Endothelial cell of hepatic sinusoid (primary cell): ENCODE results near the gene CCM2.

ENCODE experiments used
- in situ Hi-C: cut with HindIII; loops from 2 replicates; pipeline ENCODE4 v1.10.0; 2017; ENCODE audit warnings: low sequenced_read_pairs

CCM2 gene

DNA sequence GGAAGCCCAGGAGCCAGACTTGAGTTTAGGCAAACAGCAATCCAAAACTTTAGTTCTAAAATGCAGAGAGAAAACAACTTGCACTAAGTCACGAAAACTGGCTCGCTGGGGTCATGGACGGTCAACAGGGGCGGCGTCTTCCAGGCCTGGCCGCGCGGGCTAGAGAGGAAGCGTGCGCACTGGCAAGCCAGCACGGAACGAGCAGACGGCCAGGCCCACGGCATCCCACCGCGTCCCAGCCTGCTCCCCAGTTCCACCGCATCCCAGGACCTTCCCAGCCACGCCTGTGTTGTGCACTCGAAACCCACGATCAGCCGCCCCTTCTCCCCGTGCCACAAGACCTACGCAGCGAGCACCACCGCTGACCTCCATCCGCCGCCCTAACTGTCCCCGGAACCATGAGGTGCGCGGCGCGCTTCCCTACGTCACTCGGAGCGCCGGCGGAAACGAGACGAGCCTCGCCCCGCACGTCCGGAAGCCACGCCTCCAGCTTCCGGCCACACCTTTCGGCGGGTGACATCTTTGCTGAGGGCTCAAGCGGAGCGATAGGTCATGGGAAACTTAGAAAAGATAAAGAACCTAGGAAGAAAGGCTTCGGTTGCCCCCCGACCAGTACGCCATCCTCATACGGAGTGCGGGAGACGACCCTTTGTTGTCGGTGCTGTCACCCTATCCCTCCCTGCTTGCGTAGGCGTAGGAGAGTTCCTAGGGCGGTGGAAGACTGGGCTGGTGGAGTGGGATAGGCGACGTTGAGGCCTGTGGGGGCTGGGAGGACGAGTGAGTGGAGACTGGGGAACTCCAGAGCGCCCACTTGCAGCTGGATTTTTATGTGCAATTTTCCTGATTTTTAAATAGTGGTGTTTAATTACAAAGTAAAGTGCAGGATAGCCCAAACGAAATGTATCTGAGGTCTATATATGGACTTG, 111.6 kb downstream of the CCM2 start, which contains the start of gene TBRG4:
Gene TBRG4 (minus strand): TSS at position 400 of the 926 bp plus-strand sequence. CDS start 2,460 bp downstream, outside the sequence.
- in situ Hi-C loops: loop anchor here (5.0 kb wide), 1 partner anchor 144 kb away; no protein-coding TSS in a partner anchor

GRCh38 chr7:45112648-45113047, 112.6 kb downstream of the CCM2 start:
- in situ Hi-C loops: loop anchor here (5.0 kb wide), 1 partner anchor 145 kb away; no protein-coding TSS in a partner anchor

GRCh38 chr7:45114257-45114656, 114.3 kb downstream of the CCM2 start:
- in situ Hi-C loops: loop anchor here (5.0 kb wide), 1 partner anchor 147 kb away; no protein-coding TSS in a partner anchor

DNA sequence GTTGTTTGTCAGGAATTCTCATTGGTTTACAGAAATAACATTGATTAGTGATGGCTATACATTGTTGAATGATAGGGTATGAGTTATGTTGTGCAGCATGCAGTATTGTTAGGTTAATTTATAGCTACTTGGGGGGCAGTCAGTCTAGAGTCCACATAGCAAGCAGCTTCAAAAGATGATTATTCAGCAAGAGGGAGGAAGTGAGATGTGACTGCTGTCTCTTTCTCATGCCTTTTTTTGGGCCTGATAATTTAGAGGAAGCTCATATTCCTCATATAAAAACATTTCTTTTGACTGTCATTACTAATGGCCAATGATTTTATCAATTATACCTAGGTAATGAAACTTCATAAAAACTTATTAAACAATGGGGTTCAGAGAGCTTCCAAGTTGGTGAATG, 114.9 kb downstream of the CCM2 start:
- in situ Hi-C loops: loop anchor here (5.0 kb wide), 1 partner anchor 148 kb away; no protein-coding TSS in a partner anchor

GRCh38 chr7:45116048-45116447, 116.0 kb downstream of the CCM2 start:
- in situ Hi-C loops: no loop called here

- in situ Hi-C loops: no loop called here
Observed at GRCh38 chr7:45117582-45117981, 117.6 kb downstream of the CCM2 start.

DNA sequence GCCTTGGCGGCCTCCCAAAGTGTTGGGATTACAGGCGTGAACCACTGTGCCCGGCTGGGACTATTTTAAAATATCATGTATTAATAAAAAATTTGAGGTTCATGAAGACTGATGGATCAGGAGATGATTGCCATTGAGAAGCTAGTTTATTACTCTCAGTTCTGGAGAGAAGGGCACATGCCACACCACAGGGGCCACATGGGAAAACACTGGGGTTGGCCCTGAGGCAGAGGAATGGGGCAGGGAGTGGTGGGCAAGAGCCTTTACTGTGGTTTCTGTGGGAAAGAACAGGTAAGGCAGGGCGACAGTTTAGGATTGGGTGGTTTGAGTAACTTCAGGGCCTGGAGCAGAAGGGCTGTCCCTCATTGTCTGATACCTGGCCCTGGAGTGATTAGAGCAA, 118.3 kb downstream of the CCM2 start:
- in situ Hi-C loops: no loop called here

DNA sequence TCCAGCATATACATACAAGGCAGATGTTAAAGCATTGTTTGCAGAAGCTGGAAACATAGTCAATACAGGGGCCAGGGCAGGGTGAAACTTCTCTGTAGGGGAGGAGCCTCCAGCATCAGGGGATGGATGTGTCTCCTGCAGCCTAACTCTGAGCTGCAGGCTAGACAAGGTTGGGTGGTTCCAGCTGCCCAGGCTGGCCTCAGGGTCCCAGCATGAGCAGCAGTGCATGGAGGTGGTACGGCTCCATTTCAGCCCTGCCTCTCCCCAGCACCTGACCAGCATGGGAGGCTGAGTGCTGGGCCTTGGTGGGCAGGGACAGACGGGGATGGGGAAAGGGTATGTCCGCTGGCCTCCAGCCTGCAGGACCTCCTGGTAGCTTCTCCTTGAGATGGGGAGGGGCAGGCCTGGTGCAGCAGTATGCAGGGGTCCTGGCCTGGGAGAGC, 118.9 kb downstream of the CCM2 start:
- in situ Hi-C loops: no loop called here

DNA sequence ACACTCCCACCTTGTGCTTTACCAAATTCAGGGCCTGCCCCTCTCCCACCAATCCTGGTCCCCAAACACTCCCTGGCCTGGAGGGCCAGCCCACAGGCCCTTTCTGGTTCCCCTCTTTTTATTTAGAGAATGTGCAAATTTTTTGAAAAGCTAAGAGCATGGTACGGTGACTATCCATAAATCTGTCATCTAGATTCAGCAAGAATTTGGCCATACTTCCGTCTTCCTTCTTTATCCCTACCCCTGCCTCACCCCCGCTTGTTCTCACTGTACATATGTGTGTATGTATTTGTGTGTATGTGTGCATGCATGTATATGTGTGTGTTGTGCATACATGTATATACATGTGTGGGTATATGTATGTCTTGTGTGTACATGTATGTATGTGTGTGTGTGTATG, 119.5 kb downstream of the CCM2 start:
- in situ Hi-C loops: no loop called here

GRCh38 chr7:45122975-45123860, 123.2 kb downstream of the CCM2 start:
- in situ Hi-C loops: no loop called here

- in situ Hi-C loops: no loop called here
Observed at GRCh38 chr7:45123913-45124710, 124.1 kb downstream of the CCM2 start.

DNA sequence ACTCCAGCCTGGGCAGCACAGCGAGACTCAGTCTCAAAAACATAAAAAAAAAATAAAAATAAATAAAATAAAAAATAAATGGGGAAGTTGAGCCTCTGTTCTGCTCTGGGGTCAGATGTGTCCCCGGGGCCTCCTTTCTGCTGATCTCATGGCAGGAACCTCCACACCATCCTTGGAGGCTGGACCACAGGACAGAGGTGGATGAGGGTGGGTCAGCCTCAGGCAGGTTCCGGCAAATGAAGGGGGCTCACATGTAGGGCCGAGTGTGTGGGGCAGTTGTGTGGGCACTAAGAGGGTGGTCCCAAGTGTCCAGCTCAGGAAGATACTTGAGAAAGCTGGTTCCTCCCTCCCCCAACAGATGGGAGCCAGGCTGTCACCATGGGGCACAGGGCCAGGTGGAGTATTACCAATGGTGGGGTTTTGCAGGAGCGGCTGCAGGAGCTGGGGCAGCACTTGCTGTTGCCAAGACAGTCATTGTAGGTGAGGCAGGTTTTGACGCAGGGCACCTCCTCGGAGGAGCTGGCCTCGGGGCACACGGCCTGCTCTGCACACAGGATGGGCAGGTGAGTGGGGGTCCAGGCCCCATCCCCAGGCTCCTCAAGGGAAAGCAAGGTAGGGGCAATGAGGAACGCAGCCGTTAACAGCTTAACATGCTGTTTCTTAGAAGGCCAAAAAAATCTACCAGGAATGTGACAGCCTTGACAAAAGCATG, 125.3 kb downstream of the CCM2 start:
- in situ Hi-C loops: no loop called here
